Endothelial cell of umbilical vein (primary cell): Measurements from ENCODE around the gene DNAJC7. TPM values are rescaled to one million over a fixed set of nuclear protein-coding genes. Genes with fewer than 3 reads are reported as not detected.

Source experiments
- BruUV-seq: library from RNA; stranded (reverse); fragments of 400-500 nt; replicated peaks from 2 replicates; lab custom pipeline; 2021; lab: Mats Ljungman, UMichigan
- CTCF ChIA-PET: fragments of 300-600, 350-600 bp; sonication (Branson Sonifier 250); formaldehyde crosslinking; loops from one replicate; lab custom pipeline; 2021; ENCODE audit warnings: antibody characterized with exemption, inconsistent platforms; lab: Charles Lee
- POLR2A ChIA-PET: fragments of 300-600, 350-600 bp; sonication (Branson Sonifier 250); formaldehyde crosslinking; loops from one replicate; lab custom pipeline; 2021; ENCODE audit warnings: antibody characterized with exemption, inconsistent platforms; lab: Charles Lee
- DNase-seq: peaks from one replicate; pipeline ENCODE4 v3.0.0-alpha.2; 2011; ENCODE audit warnings: low read depth, low spot score
- FAIRE-seq: peaks from 2 replicates; lab custom pipeline; 2011; peaks lifted over from hg19 to GRCh38; lab: Jason Lieb, UNC
- H2AFZ ChIP-seq: 2 replicates; pipeline ENCODE4 v1.6.0; 2012; ENCODE audit warnings: low read depth, low read length, control low read depth, inconsistent platforms
- H3K27ac ChIP-seq: 2 replicates; pipeline ENCODE4 v1.5.1; 2011; ENCODE audit warnings: low read depth, mild to moderate bottlenecking, control low read depth, low read length, moderate library complexity; ENCODE audit not compliant: insufficient read depth
- H3K27me3 ChIP-seq, 2 experiments: 2 replicates each; pipeline versions ENCODE4 v1.6.0 to v1.6.1; 2011; ENCODE audit warnings: low read length in 2 of 2, mixed read lengths in 1 of 2; ENCODE audit not compliant: control insufficient read depth in 2 of 2, insufficient read depth in 2 of 2
- H3K36me3 ChIP-seq, 2 experiments: 2 replicates in 1 of 2; 3 replicates in 1 of 2; pipeline ENCODE4 v1.5.1; 2011; ENCODE audit warnings: low read length in 2 of 2, mild to moderate bottlenecking in 1 of 2, moderate library complexity in 1 of 2; ENCODE audit not compliant: control insufficient read depth in 2 of 2, insufficient read depth in 2 of 2; ENCODE audit errors: extremely low read depth in 1 of 2
- H3K4me1 ChIP-seq: 3 replicates; pipeline ENCODE4 v1.5.1; 2011; ENCODE audit warnings: mild to moderate bottlenecking, low read length; ENCODE audit not compliant: control insufficient read depth, insufficient read depth; ENCODE audit errors: extremely low read depth
- H3K4me2 ChIP-seq: 2 replicates; pipeline ENCODE4 v1.6.1; 2011; ENCODE audit warnings: low read length, control low read depth, mixed read lengths; ENCODE audit not compliant: insufficient read depth
- H3K4me3 ChIP-seq, 3 experiments: fragments of 200-600 bp in 1 of 3; sonication (generic), shearing (Covaris generic) in 1 of 3; replicated peaks in 1 of 3; 2 replicates each; pipeline ENCODE4 v1.5.1; 2011 to 2016; ENCODE audit warnings: control low read depth in 3 of 3, low read length in 3 of 3, mild to moderate bottlenecking in 2 of 3, inconsistent platforms in 1 of 3, low read depth in 1 of 3, moderate library complexity in 1 of 3; ENCODE audit not compliant: insufficient read depth in 1 of 3
- H3K79me2 ChIP-seq: 2 replicates; pipeline ENCODE4 v1.6.0; 2012; ENCODE audit warnings: low read length, inconsistent platforms; ENCODE audit not compliant: control insufficient read depth, insufficient read depth
- H3K9ac ChIP-seq: replicated peaks from 2 replicates; pipeline ENCODE3; 2011; ENCODE audit warnings: low read length, control low read depth; ENCODE audit not compliant: insufficient read depth; ENCODE audit errors: extremely low read depth
- H3K9me1 ChIP-seq: replicated peaks from 3 replicates; pipeline ENCODE4 v1.6.0; 2011; ENCODE audit warnings: mild to moderate bottlenecking, low read length; ENCODE audit not compliant: control insufficient read depth, insufficient read depth; ENCODE audit errors: extremely low read depth
- H3K9me3 ChIP-seq: replicated peaks from 2 replicates; pipeline ENCODE4 v1.5.1; 2012; ENCODE audit warnings: low read length, inconsistent platforms; ENCODE audit not compliant: control insufficient read depth, insufficient read depth
- H4K20me1 ChIP-seq: replicated peaks from 2 replicates; pipeline ENCODE3; 2011; ENCODE audit warnings: mild to moderate bottlenecking, low read length; ENCODE audit not compliant: control insufficient read depth, insufficient read depth; ENCODE audit errors: extremely low read depth
- EZH2 ChIP-seq: IDR thresholded peaks from 2 replicates; pipeline ENCODE4 v1.6.1; 2012; ENCODE audit warnings: borderline replicate concordance, low read depth, mild to moderate bottlenecking, moderate library complexity, low read length, inconsistent platforms; ENCODE audit not compliant: severe bottlenecking
- FOS ChIP-seq: IDR thresholded peaks from 2 replicates; pipeline ENCODE4 v1.6.1; 2011; ENCODE audit warnings: mild to moderate bottlenecking, low read length, moderate library complexity, borderline replicate concordance; ENCODE audit not compliant: insufficient read depth
- GATA2 ChIP-seq: IDR thresholded peaks from 2 replicates; pipeline ENCODE4 v1.7.0; 2011; ENCODE audit warnings: low read depth, mild to moderate bottlenecking, moderate library complexity, mixed read lengths, low read length; ENCODE audit not compliant: insufficient read length, insufficient read depth
- JUN ChIP-seq: IDR thresholded peaks from 2 replicates; pipeline ENCODE4 v1.6.1; 2011; ENCODE audit warnings: borderline replicate concordance, low read depth; ENCODE audit not compliant: insufficient read length, insufficient read depth
- MAX ChIP-seq: IDR thresholded peaks from 2 replicates; pipeline ENCODE4 v1.6.1; 2011; ENCODE audit not compliant: insufficient read depth, insufficient read length
- MYC ChIP-seq: IDR thresholded peaks from one replicate; pipeline ENCODE4 v1.6.1; 2011; ENCODE audit warnings: mild to moderate bottlenecking, low read depth, low read length
- POLR2A ChIP-seq: IDR thresholded peaks from 2 replicates; pipeline ENCODE4 v1.6.1; 2012; ENCODE audit warnings: low read depth, mild to moderate bottlenecking, control low read depth, low read length
- POLR2AphosphoS5 ChIP-seq: IDR thresholded peaks from 2 replicates; pipeline ENCODE4 v1.6.1; 2012; ENCODE audit warnings: low read depth, mild to moderate bottlenecking, control low read depth, low read length, moderate library complexity; ENCODE audit not compliant: insufficient read depth
- dilution Hi-C: fragments of 300-500 bp; cut with MboI; formaldehyde crosslinking; loops from one replicate; pipeline ENCODE4 v1.15.0; 2019; ENCODE audit warnings: low sequenced_read_pairs; ENCODE audit not compliant: extremely low pct_ligation_motif_present
- intact Hi-C: fragments of 100-400 bp; cut with micrococcal nuclease; formaldehyde crosslinking; loops from one replicate; pipeline ENCODE4 v1.10.0; 2022
- polyA plus RNA-seq, 4 experiments: library from polyadenylated mRNA; depleted of rRNA in 3 of 4; stranded (reverse) in 3 of 4; unstranded in 1 of 4; fragments of >200 nt; gene quantifications; 2 replicates each; pipeline versions ENCODE4 v1.2.1 to v1.2.3, GENCODE V29; 2011 to 2012; ENCODE audit warnings: missing spikeins in 1 of 4
- total RNA-seq: library from RNA; stranded (reverse); gene quantifications from 2 replicates; pipeline ENCODE4 v1.2.3, GENCODE V29; 2021
- TF ChIP-seq, protein P1 (sequence below), 2 donors: IDR thresholded peaks; 1 replicate in 1 of 2; 2 replicates in 1 of 2; pipeline ENCODE4 v1.5.1; 2011; ENCODE audit warnings: low read length in 2 of 2, mild to moderate bottlenecking in 2 of 2, moderate library complexity in 2 of 2, control low read depth in 1 of 2, inconsistent platforms in 1 of 2, low read depth in 1 of 2; ENCODE audit not compliant: insufficient read depth in 1 of 2; ENCODE audit errors: extremely low read depth in 1 of 2

DNAJC7 gene
- total and polyA plus RNA-seq, 2 donors (not counting 3 experiments of a cell fraction or from before 2014, with no cell fraction given), result 19.8 to 111 TPM

- Histone ChIP-seq H3K9me1 (no peaks in the 10 kb centered on the region), H3K4me3 (no peak overlapping the region), H3K9me3 (no peaks in the 10 kb centered on the region), H3K27me3 (no peaks in the 10 kb centered on the region), H3K27ac (no peak overlapping the region), H4K20me1 (no peaks in the 10 kb centered on the region), H2AFZ (no peak overlapping the region), H3K79me2 (no peaks in the 10 kb centered on the region), H3K36me3 (peaks cover 19 to 38% of the 10 kb centered on the region in 2 experiments), H3K4me1 (no peaks in the 10 kb centered on the region), H3K9ac (no peak overlapping the region), H3K4me2 (no peak overlapping the region)
- BruUV-seq, result no TSS peak
- ChIA-PET POLR2A (no interaction called here), CTCF (interaction anchor here (0.9 kb wide), 1 partner anchor 9 kb away, joined by 3 read pairs; no protein-coding TSS in a partner anchor)
- TF ChIP-seq POLR2AphosphoS5 (no peak), EZH2 (no peak), MAX (no peak), MYC (no peak), GATA2 (no peak), POLR2A (no peak), FOS (no peak), JUN (no peak)
- TF ChIP-seq, protein P1, sequence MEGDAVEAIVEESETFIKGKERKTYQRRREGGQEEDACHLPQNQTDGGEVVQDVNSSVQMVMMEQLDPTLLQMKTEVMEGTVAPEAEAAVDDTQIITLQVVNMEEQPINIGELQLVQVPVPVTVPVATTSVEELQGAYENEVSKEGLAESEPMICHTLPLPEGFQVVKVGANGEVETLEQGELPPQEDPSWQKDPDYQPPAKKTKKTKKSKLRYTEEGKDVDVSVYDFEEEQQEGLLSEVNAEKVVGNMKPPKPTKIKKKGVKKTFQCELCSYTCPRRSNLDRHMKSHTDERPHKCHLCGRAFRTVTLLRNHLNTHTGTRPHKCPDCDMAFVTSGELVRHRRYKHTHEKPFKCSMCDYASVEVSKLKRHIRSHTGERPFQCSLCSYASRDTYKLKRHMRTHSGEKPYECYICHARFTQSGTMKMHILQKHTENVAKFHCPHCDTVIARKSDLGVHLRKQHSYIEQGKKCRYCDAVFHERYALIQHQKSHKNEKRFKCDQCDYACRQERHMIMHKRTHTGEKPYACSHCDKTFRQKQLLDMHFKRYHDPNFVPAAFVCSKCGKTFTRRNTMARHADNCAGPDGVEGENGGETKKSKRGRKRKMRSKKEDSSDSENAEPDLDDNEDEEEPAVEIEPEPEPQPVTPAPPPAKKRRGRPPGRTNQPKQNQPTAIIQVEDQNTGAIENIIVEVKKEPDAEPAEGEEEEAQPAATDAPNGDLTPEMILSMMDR (IDR thresholded peaks at IDR 0.05; ENCODE audit: extremely low read depth in 1 of 2, insufficient read depth in 1 of 2, low read depth in 1 of 2, low read length in 2 of 2), result no peak
- no peak for DNase-seq
- dilution Hi-C loops (no loop called here), intact Hi-C loops (no loop called here)
- FAIRE-seq, result no peak
Observed at GRCh38 chr17:41982026-41982760, 35.0 kb downstream of the DNAJC7 start.
